Measurements from ENCODE around the gene TLCD5.

TLCD5 gene

GRCh38 chr11:120290956-120291355, 34.1 kb upstream of the TLCD5 start:
- TF ChIP-seq CTCF (IDR thresholded peaks at IDR 0.05; ENCODE audit: poor library complexity, severe bottlenecking): no peak
- Histone ChIP-seq H3K36me3 (ENCODE audit: low read depth) (no peaks in the 10 kb centered on the region), H3K27me3 (ENCODE audit: insufficient read depth, poor library complexity, severe bottlenecking) (no peaks in the 10 kb centered on the region), H3K9me3 (ENCODE audit: severe bottlenecking) (no peaks in the 10 kb centered on the region), H3K4me1 (ENCODE audit: insufficient read depth, poor library complexity, severe bottlenecking) (no peaks in the 10 kb centered on the region), H3K4me3 (ENCODE audit: severe bottlenecking) (no peak overlapping the region), H3K27ac (ENCODE audit: poor library complexity, severe bottlenecking) (no peak overlapping the region)
- ATAC-seq (ENCODE audit: low read depth): no peak
- DNase-seq (ENCODE audit: low spot score): no peak

- Histone ChIP-seq H3K36me3 (ENCODE audit: low read depth) (no peaks in the 10 kb centered on the region), H3K27ac (ENCODE audit: poor library complexity, severe bottlenecking) (no peak overlapping the region), H3K4me3 (ENCODE audit: severe bottlenecking) (no peak overlapping the region), H3K27me3 (ENCODE audit: insufficient read depth, poor library complexity, severe bottlenecking) (no peaks in the 10 kb centered on the region), H3K4me1 (ENCODE audit: insufficient read depth, poor library complexity, severe bottlenecking) (no peaks in the 10 kb centered on the region), H3K9me3 (ENCODE audit: severe bottlenecking) (no peaks in the 10 kb centered on the region)
- ATAC-seq (ENCODE audit: low read depth): no peak
- DNase-seq (ENCODE audit: low spot score): no peak
- no peak for TF ChIP-seq CTCF (IDR thresholded peaks at IDR 0.05; ENCODE audit: poor library complexity, severe bottlenecking)
These were observed 31.9 kb upstream of the TLCD5 start for GRCh38 chr11:120293038-120293800.

- no peak overlapping the region for H3K27ac ChIP-seq (ENCODE audit: poor library complexity, severe bottlenecking)
- ATAC-seq (ENCODE audit: low read depth): no peak
- no peaks in the 10 kb centered on the region for H3K9me3 ChIP-seq (ENCODE audit: severe bottlenecking)
- H3K4me3 ChIP-seq (ENCODE audit: severe bottlenecking): no peak overlapping the region
- no peaks in the 10 kb centered on the region for H3K4me1 ChIP-seq (ENCODE audit: insufficient read depth, poor library complexity, severe bottlenecking)
- no peaks in the 10 kb centered on the region for H3K27me3 ChIP-seq (ENCODE audit: insufficient read depth, poor library complexity, severe bottlenecking)
- DNase-seq (ENCODE audit: low spot score): no peak
- TF ChIP-seq CTCF (IDR thresholded peaks at IDR 0.05; ENCODE audit: poor library complexity, severe bottlenecking): no peak
- no peaks in the 10 kb centered on the region for H3K36me3 ChIP-seq (ENCODE audit: low read depth)
These were observed 31.0 kb upstream of the TLCD5 start for GRCh38 chr11:120294096-120294495.

GRCh38 chr11:120295099-120295498, 30.0 kb upstream of the TLCD5 start:
- no peaks in the 10 kb centered on the region for H3K27me3 ChIP-seq (ENCODE audit: insufficient read depth, poor library complexity, severe bottlenecking)
- no peaks in the 10 kb centered on the region for H3K4me1 ChIP-seq (ENCODE audit: insufficient read depth, poor library complexity, severe bottlenecking)
- H3K9me3 ChIP-seq (ENCODE audit: severe bottlenecking): no peaks in the 10 kb centered on the region
- no peaks in the 10 kb centered on the region for H3K36me3 ChIP-seq (ENCODE audit: low read depth)
- DNase-seq (ENCODE audit: low spot score) (no peak), ATAC-seq (ENCODE audit: low read depth) (no peak)
- H3K27ac ChIP-seq (ENCODE audit: poor library complexity, severe bottlenecking): no peak overlapping the region
- no peak for TF ChIP-seq CTCF (IDR thresholded peaks at IDR 0.05; ENCODE audit: poor library complexity, severe bottlenecking)
- no peak overlapping the region for H3K4me3 ChIP-seq (ENCODE audit: severe bottlenecking)

GRCh38 chr11:120296554-120296953, 28.5 kb upstream of the TLCD5 start:
- Histone ChIP-seq H3K27ac (ENCODE audit: poor library complexity, severe bottlenecking) (no peak overlapping the region), H3K4me1 (ENCODE audit: insufficient read depth, poor library complexity, severe bottlenecking) (no peaks in the 10 kb centered on the region), H3K9me3 (ENCODE audit: severe bottlenecking) (no peaks in the 10 kb centered on the region), H3K27me3 (ENCODE audit: insufficient read depth, poor library complexity, severe bottlenecking) (no peaks in the 10 kb centered on the region), H3K4me3 (ENCODE audit: severe bottlenecking) (no peak overlapping the region), H3K36me3 (ENCODE audit: low read depth) (no peaks in the 10 kb centered on the region)
- DNase-seq (ENCODE audit: low spot score) (no peak), ATAC-seq (ENCODE audit: low read depth) (no peak)
- no peak for TF ChIP-seq CTCF (IDR thresholded peaks at IDR 0.05; ENCODE audit: poor library complexity, severe bottlenecking)
